ENCODE data around the gene ESPL1.

Gene ESPL1

GRCh38 chr12:53299454-53300180, 31.5 kb downstream of the ESPL1 start, which contains the start of gene MYG1:
Gene MYG1, plus strand, starts transcription at chr12:53299695. Its CDS starts 43 bp downstream, at chr12:53299738.
- no peak for TF ChIP-seq CTCF (IDR thresholded peaks at IDR 0.05)

GRCh38 chr12:53300187-53300586, 32.1 kb downstream of the ESPL1 start:
- no peak for TF ChIP-seq CTCF (IDR thresholded peaks at IDR 0.05)

- TF ChIP-seq CTCF (IDR thresholded peaks at IDR 0.05) = no peak
These were observed 34.8 kb downstream of the ESPL1 start for GRCh38 chr12:53302903-53303302.

- TF ChIP-seq CTCF (IDR thresholded peaks at IDR 0.05) = no peak
These were observed 38.7 kb downstream of the ESPL1 start for GRCh38 chr12:53306826-53307225.

GRCh38 chr12:53308276-53308675, 40.2 kb downstream of the ESPL1 start:
- no peak for TF ChIP-seq CTCF (IDR thresholded peaks at IDR 0.05)

- TF ChIP-seq CTCF (IDR thresholded peaks at IDR 0.05) = no peak
These were observed 45.9 kb downstream of the ESPL1 start for GRCh38 chr12:53313996-53314395.

GRCh38 chr12:53320352-53321195, 52.5 kb downstream of the ESPL1 start:
- TF ChIP-seq CTCF (IDR thresholded peaks at IDR 0.05) = no peak
